ENCODE data around the gene AIF1. TPM values are rescaled to one million over a fixed set of nuclear protein-coding genes. Genes with fewer than 3 reads are reported as not detected.

The AIF1 gene
- total RNA-seq (100 to 1,000 TPM in 1 of 5 experiments, 10 to 100 TPM in 4; 33.1 to 160 (median 62.0) TPM), polyA plus RNA-seq (100 to 1,000 TPM; 140 to 182 TPM), total RNA-seq (20.2 reads per million, percentile 50 among the genes with 10 or more reads in this experiment)

DNA sequence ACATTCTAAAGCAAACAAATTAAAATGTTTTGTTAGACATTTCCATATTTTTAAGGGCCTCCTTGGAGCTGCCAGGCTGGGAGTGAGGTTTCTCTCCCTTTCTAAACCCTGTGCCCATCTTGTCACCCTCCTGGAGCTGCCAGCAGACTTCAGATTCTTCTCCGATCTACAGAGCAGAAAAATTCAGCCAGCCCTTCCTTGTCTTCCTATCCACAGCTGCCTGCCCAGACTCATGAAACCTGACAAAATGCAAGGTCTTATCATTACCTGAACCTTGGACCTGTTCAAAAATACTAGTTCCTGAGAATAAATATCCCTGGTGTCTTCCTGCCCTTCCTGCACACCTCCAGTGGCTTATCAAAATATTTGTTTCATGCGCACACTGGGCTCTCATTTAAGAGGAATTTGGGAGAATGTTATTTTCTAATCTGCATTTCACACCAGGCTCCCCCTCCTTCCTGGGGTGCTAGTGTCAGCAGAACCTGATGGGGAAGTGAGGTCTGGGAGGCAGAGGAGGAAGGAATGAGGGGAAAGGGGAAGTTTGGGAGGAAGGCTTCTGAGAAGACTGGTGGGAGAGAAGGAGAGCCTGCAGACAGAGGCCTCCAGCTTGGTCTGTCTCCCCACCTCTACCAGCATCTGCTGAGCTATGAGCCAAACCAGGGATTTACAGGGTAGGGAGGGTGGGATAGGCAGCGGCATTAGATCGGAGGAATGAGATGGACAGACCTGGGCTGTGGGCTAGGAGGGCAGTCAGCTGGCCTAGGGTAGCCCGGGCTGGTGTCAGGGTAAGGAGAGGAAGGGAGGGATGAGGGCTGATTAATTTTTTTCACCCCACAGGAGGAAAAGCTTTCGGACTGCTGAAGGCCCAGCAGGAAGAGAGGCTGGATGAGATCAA, at the start of gene AIF1:
AIF1 (plus strand) TSS at position 551 of the 895 bp plus-strand sequence; CDS start at position 647, 96 bp downstream.
- no peak for DNase-seq
- intact Hi-C loops (cut with micrococcal nuclease), result no loop called here
- Mint-ChIP-seq H3K27me3 (peaks cover 0 to 3% (median 0%) of the 10 kb centered on the region in 5 donors), H3K27ac (peak within 1 kb of the TSS; percentile 79 to 94 (median 90)), H3K36me3 (peaks cover 0 to 12% (median 0%) of the 10 kb centered on the region in 5 donors), H3K9me3 (peaks cover 0 to 1% (median 0%) of the 10 kb centered on the region in 11 donors), H3K4me1 (peaks cover 23 to 49% (median 42%) of the 10 kb centered on the region in 7 donors), H3K4me3 (peak within 1 kb of the TSS; percentile 77 to 91 (median 86))
- Histone ChIP-seq H3K27me3 (ENCODE audit: control insufficient read depth in 2 of 2, insufficient read depth in 2 of 2, low read length in 2 of 2) (no peaks in the 10 kb centered on the region), H3K9me3 (ENCODE audit: control insufficient read depth in 2 of 3, low read length in 3 of 3) (no peaks in the 10 kb centered on the region), H3K36me3 (ENCODE audit: control insufficient read depth in 2 of 3, insufficient read depth in 3 of 3, low read length in 3 of 3) (no peaks in the 10 kb centered on the region), H3K4me3 (ENCODE audit: low read length) (peak within 1 kb of the TSS; percentile 59), H3K27ac (ENCODE audit: low read depth, low read length) (peak within 1 kb of the TSS; percentile 70), H3K4me1 (ENCODE audit: control insufficient read depth in 2 of 2, insufficient read depth in 2 of 2, low read length in 2 of 2) (peaks cover 3 to 26% of the 10 kb centered on the region in 2 donors)
- ChIA-PET CTCF (interaction anchor here (3.3 kb wide), 1 partner anchor 18 kb away, joined by 26 read pairs; no protein-coding TSS in a partner anchor), POLR2A (interaction anchor here (0.5 to 66.4 kb wide), 6 partner anchors 12 to 112 kb away, joined by 3 to 3078 read pairs (median 10); partner anchors contain the start of genes ATP6V1G2, BAG6, DDX39B and LST1)
- no peak for ATAC-seq

GRCh38 chr6:31567531-31568370, 47.3 kb upstream of the AIF1 start:
- H3K36me3 ChIP-seq (ENCODE audit: control insufficient read depth in 2 of 3, insufficient read depth in 3 of 3, low read length in 3 of 3), result peaks cover 0 to 16% (median 0%) of the 10 kb centered on the region in 3 experiments
- no peaks in the 10 kb centered on the region for H3K27me3 ChIP-seq (ENCODE audit: control insufficient read depth in 2 of 2, insufficient read depth in 2 of 2, low read length in 2 of 2)
- Mint-ChIP-seq H3K4me3 (peak overlapping the region; percentile 41 to 77 (median 68)), H3K36me3 (peaks cover 7 to 26% (median 13%) of the 10 kb centered on the region in 5 donors), H3K27ac (peak overlapping the region; percentile 84 to 99 (median 94)), H3K4me1 (peaks cover 58 to 88% (median 74%) of the 10 kb centered on the region in 7 donors), H3K9me3 (peaks cover 0 to 2% (median 0%) of the 10 kb centered on the region in 11 donors), H3K27me3 (peaks cover 0 to 46% (median 0%) of the 10 kb centered on the region in 5 donors)
- H3K4me3 ChIP-seq (ENCODE audit: low read length), result peak overlapping the region; percentile 23
- ATAC-seq, result no peak
- CTCF ChIA-PET, result interaction anchor here (0.6 to 5.1 kb wide), 8 partner anchors 8 to 262 kb away, joined by 3 to 48 read pairs (median 5); partner anchors contain the start of genes LTB and NCR3
- no peaks in the 10 kb centered on the region for H3K9me3 ChIP-seq (ENCODE audit: control insufficient read depth in 2 of 3, low read length in 3 of 3)
- peaks cover 47 to 50% of the 10 kb centered on the region in 2 donors for H3K4me1 ChIP-seq (ENCODE audit: control insufficient read depth in 2 of 2, insufficient read depth in 2 of 2, low read length in 2 of 2)
- peak overlapping the region; percentile 77 for H3K27ac ChIP-seq (ENCODE audit: low read depth, low read length)
- POLR2A ChIA-PET, result interaction anchor here (0.6 to 66.4 kb wide), 4 partner anchors 4 to 162 kb away, joined by 3 to 3078 read pairs (median 1540); partner anchors contain the start of genes AIF1, ATP6V1G2, BAG6 and DDAH2
- intact Hi-C loops (cut with micrococcal nuclease), result loop anchor here (1.0 to 2.0 kb wide), 4 partner anchors 8 to 53 kb away; partner anchors contain the start of gene PRRC2A (in 1 of the 2)
- no peak for DNase-seq

DNA sequence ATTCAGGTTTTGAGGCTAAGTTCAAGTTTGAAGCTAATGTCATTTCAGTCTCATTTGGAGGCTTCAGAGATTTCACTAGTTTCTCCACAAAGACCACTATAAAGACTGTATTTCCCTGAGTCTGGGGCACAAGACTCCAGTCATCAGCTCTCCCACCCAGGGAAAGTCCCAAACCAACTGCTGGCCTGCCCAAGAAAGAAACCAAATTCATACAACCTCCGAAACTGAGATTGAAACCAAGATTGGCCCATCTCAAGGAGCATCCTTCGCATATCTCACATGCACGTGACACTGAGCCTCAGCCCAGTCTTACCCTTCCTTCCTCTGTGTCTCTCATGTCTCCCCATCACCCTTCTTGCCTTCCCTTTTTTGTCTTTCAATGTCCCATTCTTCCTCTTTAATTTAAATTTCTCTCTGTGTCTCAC, 46.5 kb upstream of the AIF1 start:
- Histone ChIP-seq H3K36me3 (ENCODE audit: control insufficient read depth in 2 of 3, insufficient read depth in 3 of 3, low read length in 3 of 3) (peaks cover 0 to 16% (median 0%) of the 10 kb centered on the region in 3 experiments), H3K27me3 (ENCODE audit: control insufficient read depth in 2 of 2, insufficient read depth in 2 of 2, low read length in 2 of 2) (no peaks in the 10 kb centered on the region), H3K4me1 (ENCODE audit: control insufficient read depth in 2 of 2, insufficient read depth in 2 of 2, low read length in 2 of 2) (peaks cover 55 to 58% of the 10 kb centered on the region in 2 donors), H3K27ac (ENCODE audit: low read depth, low read length) (peak overlapping the region; percentile 77), H3K9me3 (ENCODE audit: control insufficient read depth in 2 of 3, low read length in 3 of 3) (no peaks in the 10 kb centered on the region), H3K4me3 (ENCODE audit: low read length) (peak overlapping the region; percentile 23)
- Mint-ChIP-seq H3K4me3 (peak overlapping the region; percentile 39 to 77 (median 68)), H3K27ac (peak overlapping the region; percentile 84 to 99 (median 94)), H3K9me3 (peaks cover 0 to 2% (median 0%) of the 10 kb centered on the region in 11 donors), H3K27me3 (peaks cover 0 to 41% (median 0%) of the 10 kb centered on the region in 5 donors), H3K4me1 (peaks cover 57 to 88% (median 77%) of the 10 kb centered on the region in 7 donors), H3K36me3 (peaks cover 7 to 26% (median 8%) of the 10 kb centered on the region in 5 donors)
- intact Hi-C loops (cut with micrococcal nuclease), result loop anchor here (1.0 to 2.0 kb wide), 4 partner anchors 8 to 52 kb away; partner anchors contain the start of gene PRRC2A (in 1 of the 2)
- POLR2A ChIA-PET, result interaction anchor here (0.7 to 66.4 kb wide), 4 partner anchors 4 to 161 kb away, joined by 3 to 3078 read pairs (median 1540); partner anchors contain the start of genes AIF1, ATP6V1G2, DDAH2 and DDX39B
- CTCF ChIA-PET, result interaction anchor here (0.8 to 5.1 kb wide), 6 partner anchors 9 to 28 kb away, joined by 3 to 48 read pairs (median 4); partner anchors contain the start of genes LTB and NCR3
- DNase-seq (peak in 7 of 9 donors; percentile 58 to 84 (median 68)), ATAC-seq (peak; percentile 82)

DNA sequence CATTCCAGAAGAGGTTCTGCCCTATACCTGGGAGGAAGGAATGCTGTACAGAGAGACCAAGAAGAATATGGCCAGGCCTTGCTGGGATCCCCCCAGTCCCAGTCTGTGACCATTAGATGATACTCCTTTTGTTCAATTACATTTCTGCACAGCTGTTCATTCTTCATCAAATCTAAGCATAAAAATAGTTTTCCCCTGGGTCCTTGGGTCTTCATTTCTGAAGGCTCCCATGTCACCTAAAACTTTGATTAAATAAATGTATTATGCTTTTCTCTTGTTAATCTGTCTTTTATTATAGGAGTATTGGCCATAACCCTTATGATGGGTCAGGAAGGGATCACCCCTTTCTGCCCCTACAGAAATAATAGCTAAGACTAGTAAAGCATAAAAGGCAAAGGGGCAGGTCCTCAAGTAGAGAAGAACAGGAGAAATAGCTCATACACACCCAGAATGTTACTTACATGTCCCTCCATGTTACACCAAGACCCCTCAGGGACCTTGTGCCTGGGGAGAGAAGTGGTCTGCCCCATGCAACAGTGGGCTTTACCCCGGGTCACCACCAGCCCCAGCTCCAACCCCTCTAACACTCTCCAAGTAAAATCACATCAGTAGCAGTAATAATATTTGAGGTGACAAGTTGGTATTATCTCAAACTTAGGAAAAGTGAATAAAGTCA, 45.0 kb upstream of the AIF1 start:
- no peak for ATAC-seq
- H3K36me3 ChIP-seq (ENCODE audit: control insufficient read depth in 2 of 3, insufficient read depth in 3 of 3, low read length in 3 of 3), result peaks cover 0 to 7% (median 0%) of the 10 kb centered on the region in 3 experiments
- H3K27me3 ChIP-seq (ENCODE audit: control insufficient read depth in 2 of 2, insufficient read depth in 2 of 2, low read length in 2 of 2), result no peaks in the 10 kb centered on the region
- Mint-ChIP-seq H3K9me3 (peaks cover 0 to 2% (median 0%) of the 10 kb centered on the region in 11 donors), H3K27ac (peak overlapping the region; percentile 19 to 99 (median 94)), H3K4me3 (peak overlapping the region in 8 of 10 donors; percentile 9 to 99 (median 38)), H3K27me3 (peaks cover 0 to 31% (median 0%) of the 10 kb centered on the region in 5 donors), H3K4me1 (peaks cover 57 to 93% (median 82%) of the 10 kb centered on the region in 7 donors), H3K36me3 (peaks cover 0 to 23% (median 4%) of the 10 kb centered on the region in 5 donors)
- peaks cover 69 to 73% of the 10 kb centered on the region in 2 donors for H3K4me1 ChIP-seq (ENCODE audit: control insufficient read depth in 2 of 2, insufficient read depth in 2 of 2, low read length in 2 of 2)
- intact Hi-C loops (cut with micrococcal nuclease), result loop anchor here in 1 of 2 donors (2.0 kb wide), 1 partner anchor 51 kb away; the partner anchor contains the start of gene PRRC2A
- no peak for DNase-seq
- CTCF ChIA-PET, result interaction anchor here (0.6 to 5.1 kb wide), 5 partner anchors 11 to 26 kb away, joined by 4 to 48 read pairs (median 10); partner anchors contain the start of genes LTB and NCR3
- H3K4me3 ChIP-seq (ENCODE audit: low read length), result no peak overlapping the region
- H3K9me3 ChIP-seq (ENCODE audit: control insufficient read depth in 2 of 3, low read length in 3 of 3), result no peaks in the 10 kb centered on the region
- POLR2A ChIA-PET, result interaction anchor here (0.6 to 66.4 kb wide), 4 partner anchors 6 to 102 kb away, joined by 4 to 3078 read pairs (median 1542); partner anchors contain the start of genes AIF1, ATP6V1G2, DDX39B and LST1
- H3K27ac ChIP-seq (ENCODE audit: low read depth, low read length), result peak overlapping the region; percentile 77

Data from naive thymus-derived CD4-positive, alpha-beta T cell (primary cell).